Transverse colon (tissue), 3 donors: ENCODE results near the gene DVL1.

Experiments
- POLR2A ChIP-seq: fragments of 450-650 bp; IDR thresholded peaks from one replicate; pipeline ENCODE4 v1.6.1; 2016; ENCODE audit warnings: antibody characterized with exemption, mild to moderate bottlenecking, moderate library complexity
- TF ChIP-seq, protein P1 (sequence below), 5 experiments: fragments of 200-600 bp in 3 of 5; fragments of 450-650 bp in 2 of 5; sonication (generic) in 3 of 5; IDR thresholded peaks; 1 replicate in 2 of 5; 2 replicates in 3 of 5; pipeline ENCODE4 v1.5.1; 2016 to 2017; ENCODE audit warnings: antibody characterized with exemption in 5 of 5, inconsistent platforms in 3 of 5, mild to moderate bottlenecking in 2 of 5, moderate library complexity in 1 of 5

GRCh38 chr1:1340791-1341548 lies 8.2 kb downstream of the DVL1 start:
- TF ChIP-seq, protein P1, sequence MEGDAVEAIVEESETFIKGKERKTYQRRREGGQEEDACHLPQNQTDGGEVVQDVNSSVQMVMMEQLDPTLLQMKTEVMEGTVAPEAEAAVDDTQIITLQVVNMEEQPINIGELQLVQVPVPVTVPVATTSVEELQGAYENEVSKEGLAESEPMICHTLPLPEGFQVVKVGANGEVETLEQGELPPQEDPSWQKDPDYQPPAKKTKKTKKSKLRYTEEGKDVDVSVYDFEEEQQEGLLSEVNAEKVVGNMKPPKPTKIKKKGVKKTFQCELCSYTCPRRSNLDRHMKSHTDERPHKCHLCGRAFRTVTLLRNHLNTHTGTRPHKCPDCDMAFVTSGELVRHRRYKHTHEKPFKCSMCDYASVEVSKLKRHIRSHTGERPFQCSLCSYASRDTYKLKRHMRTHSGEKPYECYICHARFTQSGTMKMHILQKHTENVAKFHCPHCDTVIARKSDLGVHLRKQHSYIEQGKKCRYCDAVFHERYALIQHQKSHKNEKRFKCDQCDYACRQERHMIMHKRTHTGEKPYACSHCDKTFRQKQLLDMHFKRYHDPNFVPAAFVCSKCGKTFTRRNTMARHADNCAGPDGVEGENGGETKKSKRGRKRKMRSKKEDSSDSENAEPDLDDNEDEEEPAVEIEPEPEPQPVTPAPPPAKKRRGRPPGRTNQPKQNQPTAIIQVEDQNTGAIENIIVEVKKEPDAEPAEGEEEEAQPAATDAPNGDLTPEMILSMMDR (IDR thresholded peaks at IDR 0.05): no peak
- no peak for TF ChIP-seq POLR2A
